ENCODE results near the gene COMMD1.

- TF ChIP-seq CTCF (IDR thresholded peaks at IDR 0.05) (no peak), POLR2A (IDR thresholded peaks at IDR 0.05) (no peak)
Observed at GRCh38 chr2:61911510-61911909, 6.0 kb downstream of the COMMD1 start.

Data from uterus (tissue), 2 donors.